Fibroblast of the conjunctiva (primary cell): ENCODE results near the gene ITGB3BP.
A peak's percentile ranks its signal among the peaks of the same experiment; 100 is the strongest.
"Not testable (repeated sequence)": the region's sequence is repeated elsewhere in the genome, so short reads cannot be mapped to it uniquely, and the experiment has no call there.

Experiments
- DNase-seq: peaks from one replicate; pipeline ENCODE4 v3.0.0-alpha.2; 2010; ENCODE audit warnings: low read depth

ITGB3BP gene

DNA sequence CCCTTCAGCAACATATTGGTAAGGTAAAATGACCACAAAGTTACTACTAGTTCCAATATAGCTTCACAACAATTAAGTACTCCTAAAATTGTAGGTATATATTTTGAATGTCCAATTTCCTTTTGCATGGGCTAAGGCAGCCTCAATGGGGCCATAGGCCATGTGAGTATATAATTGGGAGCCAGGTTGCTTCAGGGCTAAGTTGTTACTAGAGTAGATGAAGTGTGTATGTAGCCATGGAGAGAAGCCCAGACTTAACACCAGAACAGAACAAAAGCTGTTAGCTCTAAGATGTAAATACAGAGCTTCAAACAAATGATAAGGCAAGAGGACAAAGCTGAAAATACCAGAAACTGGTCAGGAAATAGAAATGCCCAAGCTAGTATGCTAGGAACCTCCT is 16.2 kb downstream of the ITGB3BP start:
- no peak for DNase-seq

DNA sequence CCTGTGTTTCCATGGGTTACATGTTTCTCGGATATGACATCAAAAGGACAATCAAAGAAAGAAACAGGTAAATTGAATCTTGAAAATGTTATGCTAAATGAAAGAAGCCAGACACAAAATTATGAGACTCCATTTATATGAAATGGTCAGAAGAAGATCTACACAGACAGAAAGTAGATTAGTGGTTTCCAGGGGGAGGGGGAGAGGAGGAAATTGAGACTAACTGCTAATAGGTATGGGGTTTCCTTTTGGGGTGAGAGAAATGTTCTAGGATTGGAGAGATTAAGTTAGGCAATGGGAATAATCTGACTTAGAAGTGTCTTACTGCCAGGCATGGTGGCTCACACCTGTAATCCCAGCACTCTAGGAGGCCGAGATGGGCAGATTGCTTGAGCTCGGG is 21.8 kb downstream of the ITGB3BP start:
- DNase-seq, result no peak

DNA sequence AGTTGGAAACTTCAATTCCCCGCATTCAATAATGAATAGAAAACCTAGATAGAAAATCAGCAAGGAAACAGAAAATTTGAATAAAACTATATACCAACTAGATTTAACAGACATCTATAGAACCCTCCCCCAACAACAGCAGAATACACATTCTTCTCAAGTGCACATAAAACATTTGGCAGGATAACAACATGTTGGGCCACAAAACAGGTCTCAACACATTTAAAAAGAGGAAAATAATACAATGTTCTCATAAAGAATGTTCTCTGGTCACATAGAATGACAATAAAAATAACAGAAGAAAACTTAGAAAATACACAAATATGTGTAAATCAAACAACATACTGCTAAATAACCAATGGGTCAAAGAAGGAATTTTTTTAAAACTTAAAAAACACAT is 24.9 kb downstream of the ITGB3BP start:
- DNase-seq, result no peak

DNA sequence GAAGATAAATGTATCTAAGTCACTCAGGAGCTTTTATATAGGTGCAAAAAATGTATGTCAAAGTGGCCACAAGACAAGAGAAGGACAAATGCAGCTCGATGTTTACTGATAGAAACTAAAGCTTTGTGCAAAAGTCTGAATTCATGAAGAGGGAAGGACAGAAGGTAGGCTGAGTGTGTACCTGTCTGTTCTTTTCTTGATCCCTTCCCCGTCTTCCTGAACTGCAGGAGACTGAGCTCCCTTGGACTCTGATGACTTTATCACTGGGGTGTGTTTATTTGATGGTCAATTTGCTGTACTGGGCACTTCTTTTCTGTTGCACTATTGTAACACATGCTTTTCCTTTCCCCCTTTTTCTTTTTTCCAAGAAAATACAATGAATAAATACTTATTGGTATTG is 25.4 kb downstream of the ITGB3BP start:
- DNase-seq, result no peak

DNA sequence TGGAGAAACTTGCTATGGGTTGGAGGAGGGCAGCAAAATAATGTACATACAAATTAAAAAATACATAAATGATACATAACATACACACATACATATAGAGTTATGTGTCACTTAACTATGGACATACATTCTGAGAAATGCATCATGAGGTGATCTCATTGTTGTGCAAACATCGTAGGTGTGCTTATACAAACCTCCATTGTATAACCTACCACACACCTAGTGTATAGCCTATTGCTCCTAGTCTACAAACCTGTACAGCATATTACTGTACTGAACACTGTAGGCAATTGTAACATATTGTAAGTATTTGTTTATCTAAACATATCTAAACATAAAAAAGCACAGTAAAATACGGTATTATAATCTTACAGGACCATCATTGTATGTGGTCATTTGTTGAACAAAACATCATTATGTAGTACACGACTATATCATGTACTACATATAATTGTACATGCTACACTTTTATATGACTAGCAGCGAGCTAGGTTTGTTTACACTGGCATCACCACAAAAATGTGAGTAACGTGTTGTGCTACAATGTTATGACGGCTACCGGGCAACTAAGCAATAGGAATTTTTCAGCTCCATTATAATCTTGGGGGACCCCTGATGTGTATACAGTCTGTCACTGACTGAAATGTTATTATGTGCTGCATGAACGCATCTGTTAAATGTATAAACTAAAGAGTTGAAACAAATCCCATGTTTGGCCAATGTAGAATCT is 35.5 kb downstream of the ITGB3BP start:
- DNase-seq, result no peak

DNA sequence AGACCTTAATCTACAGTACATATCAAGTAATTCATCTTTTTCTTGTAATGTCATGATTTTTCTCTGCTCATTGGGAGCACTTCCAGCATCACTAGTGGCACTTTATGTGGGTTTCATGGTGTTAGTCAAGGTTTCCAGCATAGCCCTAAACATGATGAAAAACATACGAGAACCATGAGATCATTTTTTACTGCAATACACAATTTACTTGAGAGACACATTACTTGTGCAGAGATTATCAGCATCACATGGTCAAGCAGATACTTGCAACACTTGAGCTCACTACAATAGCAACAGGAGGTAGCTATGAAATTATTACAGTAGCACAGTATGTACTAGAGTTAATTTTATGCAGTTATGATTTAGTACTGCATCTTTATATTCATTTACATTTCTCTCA is 36.4 kb downstream of the ITGB3BP start:
- no peak for DNase-seq

DNA sequence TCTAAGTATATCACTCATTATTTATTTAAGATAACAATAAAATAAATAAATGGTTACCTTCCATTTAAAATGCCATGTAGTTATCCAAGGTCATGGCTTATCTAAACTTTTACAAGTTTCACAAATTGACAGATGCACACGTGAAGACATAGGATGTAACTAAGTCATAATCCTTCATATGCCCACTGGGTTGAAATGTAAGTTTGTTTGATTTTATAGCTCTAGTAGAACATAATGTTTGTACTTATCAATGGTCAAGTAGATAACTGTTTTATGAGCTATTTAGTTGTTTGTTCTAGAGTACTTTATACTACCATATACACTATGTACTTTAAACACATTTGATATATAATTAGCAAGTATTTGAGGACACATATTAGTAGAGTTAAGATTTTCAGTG is 43.0 kb downstream of the ITGB3BP start:
- no peak for DNase-seq

DNA sequence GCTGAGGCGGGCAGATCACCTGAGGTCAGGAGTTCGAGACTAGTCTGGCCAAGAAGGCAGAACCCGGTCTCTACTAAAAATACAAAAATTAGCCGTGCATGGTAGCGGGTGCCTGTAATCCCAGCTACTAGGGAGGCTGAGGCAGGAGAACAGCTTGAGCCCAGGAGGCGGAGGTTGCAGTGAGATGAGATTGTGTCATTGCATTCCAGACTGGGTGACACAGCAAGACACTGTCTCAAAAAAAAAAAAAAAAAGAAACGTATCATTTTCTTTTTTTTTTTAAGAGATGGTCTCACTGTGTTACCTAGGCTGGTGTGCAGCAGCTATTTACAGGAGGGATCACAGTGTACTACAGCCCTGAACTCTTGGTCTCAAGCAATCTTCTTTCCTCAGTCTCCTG is 47.3 kb downstream of the ITGB3BP start:
- no peak for DNase-seq

DNA sequence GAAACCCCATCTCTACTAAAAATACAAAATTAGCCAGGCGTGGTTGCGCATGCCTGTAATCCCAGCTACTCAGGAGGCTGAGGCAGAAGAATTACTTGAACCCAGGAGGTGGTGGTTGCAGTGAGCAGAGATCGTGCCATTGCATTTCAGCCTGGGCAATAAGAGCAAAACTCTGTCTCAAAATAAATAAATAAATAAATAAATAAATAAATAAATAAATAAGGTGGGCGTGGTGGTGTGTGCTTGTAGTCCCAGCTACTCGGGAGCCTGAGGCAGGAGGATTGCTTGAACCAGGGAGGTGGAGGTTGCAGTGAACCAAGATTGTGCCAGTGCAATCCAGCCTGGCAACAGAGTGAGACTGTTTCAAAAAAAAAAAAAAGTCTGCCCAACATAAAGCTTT is 54.3 kb downstream of the ITGB3BP start:
- not testable (repeated sequence) for DNase-seq

DNA sequence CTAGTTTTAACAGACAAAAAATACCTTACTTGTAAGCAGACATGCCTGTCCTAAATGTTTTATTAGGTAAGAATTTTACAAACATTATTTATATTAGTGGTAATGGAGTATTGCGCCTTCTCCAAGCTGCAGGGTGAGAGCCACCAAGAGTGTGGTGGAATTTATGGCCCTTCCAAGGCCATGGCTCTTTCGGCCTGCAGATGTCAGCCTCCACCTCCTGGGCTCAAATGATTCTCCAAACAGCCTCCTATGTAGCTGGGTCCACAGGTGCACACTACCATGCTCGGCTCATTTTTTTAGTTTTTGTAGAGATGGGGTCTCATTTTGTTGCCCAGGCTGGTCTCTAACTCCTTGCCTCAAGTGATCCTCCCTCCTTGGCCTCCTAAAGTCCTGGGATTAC is 56.3 kb downstream of the ITGB3BP start:
- no peak for DNase-seq

DNA sequence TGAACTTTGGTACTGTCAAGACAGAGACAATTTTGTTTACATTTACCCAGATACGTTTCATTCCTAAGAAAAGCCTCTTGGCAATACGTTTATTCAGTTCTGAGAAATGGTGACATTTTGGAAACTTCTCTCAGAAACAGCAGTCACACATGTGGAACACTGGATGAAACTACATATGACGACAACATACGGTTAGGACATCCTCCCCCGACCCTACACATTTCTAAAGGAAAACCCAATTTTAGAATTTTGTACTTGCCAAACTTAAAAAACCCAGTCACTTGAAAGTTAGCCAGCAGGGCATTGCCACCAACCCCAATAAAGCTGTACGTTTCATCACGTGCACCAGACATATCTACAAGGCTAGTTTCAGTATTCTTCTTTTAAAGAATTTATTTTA is 56.8 kb downstream of the ITGB3BP start:
- DNase-seq, result no peak

DNA sequence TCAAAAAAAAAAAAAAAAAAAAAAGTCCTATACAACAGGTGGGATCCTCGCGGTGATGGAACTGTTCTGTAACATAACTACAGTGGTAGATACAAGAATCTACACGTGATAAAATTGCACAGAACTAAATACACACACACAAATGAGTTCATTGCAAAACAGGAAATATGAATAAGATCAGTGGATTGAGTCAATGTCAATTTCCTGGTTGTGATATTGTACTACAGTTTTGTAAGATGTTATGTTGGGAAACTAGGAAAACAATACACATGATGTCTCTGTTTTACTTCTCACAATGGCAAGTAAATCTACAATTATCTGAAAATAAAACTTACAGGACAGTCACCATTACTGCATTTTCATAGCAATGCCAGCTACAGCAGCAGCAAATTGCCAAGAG is 59.8 kb downstream of the ITGB3BP start:
- no peak for DNase-seq

DNA sequence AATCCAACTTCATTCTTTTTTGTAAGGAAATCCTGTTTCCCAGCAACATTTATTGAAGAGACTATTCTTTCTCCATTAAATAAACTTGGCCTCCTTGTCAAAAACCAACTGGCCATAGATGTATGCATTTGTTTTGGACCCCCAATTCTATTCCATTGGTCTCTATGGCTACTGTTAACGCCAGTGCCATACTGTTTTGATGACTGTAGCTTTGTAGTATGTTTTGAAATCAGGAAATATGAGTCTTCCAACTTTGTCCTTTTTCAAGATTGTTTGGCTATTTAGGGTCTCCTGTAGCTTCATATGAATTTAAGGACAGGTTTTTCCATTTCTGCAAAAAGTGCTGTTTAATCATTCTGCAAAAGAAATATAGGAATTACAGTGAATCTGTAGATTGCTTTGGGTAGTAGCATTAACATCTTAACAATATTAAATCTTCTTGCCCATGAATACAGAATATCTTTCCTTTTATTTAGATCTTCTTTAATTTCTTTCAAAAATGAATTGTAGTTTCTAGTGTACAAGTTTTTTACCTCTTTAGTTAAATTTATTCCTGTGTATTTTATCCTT is 61.3 kb downstream of the ITGB3BP start:
- DNase-seq, result no peak

DNA sequence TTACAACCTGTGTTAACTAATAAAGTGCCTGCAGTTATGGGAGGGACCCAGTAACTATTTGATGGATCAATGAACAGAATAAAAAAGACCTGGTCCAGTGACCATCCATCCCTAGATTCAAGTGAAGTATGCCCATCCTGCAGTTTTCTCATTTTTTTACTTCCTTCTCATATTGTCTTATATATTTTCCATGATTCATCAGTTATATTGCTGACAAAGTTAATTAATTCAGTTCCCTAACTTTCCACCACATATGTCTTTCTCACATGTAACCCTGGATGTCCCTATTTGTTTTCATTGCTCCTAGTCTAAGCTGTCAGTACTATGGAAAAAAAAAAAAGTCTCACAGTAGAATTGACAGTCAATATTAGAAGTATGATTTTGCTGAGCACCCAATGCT is 64.3 kb downstream of the ITGB3BP start:
- DNase-seq, result no peak

DNA sequence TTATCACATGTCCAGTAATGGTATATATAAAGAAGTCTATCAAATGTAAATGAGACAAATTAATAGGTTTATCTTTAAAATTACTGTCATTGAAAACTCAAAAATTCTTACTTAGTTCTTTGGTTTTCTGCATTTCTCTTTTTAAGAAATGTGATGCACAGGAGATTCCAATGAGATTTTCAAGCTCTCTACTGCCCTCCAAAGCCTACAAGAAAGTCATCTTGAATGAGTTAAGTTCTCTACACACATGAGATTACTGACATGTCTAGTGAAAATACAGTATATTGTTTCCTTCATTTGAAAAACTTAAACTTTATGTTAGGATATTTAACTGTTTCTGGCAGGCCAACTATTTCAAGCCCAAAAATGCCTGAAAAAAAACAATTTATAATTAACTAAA is 68.8 kb downstream of the ITGB3BP start:
- peak; percentile 33 for DNase-seq

DNA sequence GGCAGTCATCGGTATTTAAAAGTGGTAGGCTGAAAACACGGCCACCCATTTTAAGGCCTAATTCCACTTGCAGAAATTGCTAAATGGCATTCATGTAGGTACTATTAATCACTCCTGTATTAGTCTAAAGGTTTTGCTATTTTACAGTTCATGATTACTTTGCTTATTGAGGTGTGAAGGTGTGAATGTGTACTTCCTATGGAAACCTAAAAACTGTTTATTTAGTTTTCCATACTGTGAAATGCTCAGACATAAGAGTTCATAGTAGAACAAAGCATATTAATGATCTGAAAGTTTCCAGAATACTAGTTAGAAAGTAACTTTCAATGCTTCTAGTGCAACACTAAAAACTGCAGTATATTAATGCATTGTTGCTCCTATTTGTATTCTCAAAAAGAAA is 69.8 kb downstream of the ITGB3BP start:
- DNase-seq, result no peak

DNA sequence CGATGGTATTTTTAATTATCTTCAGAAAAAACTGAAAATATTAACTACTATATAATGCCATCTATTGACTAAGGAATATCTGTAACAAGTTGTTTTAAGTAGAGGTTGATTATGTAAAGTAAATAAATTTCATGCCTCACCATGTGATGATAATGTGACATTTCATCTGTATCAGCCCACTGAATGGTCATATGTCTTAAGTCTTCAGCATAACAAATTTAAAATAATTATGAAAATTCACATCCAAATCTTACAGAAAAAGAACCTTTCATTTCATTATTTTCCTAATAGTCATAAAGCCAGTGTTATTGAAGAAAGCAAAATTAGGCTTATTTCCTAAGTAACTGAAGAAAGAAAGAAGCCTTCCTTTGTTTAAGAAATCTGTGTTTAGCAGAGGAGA is 72.6 kb downstream of the ITGB3BP start:
- DNase-seq, result no peak

DNA sequence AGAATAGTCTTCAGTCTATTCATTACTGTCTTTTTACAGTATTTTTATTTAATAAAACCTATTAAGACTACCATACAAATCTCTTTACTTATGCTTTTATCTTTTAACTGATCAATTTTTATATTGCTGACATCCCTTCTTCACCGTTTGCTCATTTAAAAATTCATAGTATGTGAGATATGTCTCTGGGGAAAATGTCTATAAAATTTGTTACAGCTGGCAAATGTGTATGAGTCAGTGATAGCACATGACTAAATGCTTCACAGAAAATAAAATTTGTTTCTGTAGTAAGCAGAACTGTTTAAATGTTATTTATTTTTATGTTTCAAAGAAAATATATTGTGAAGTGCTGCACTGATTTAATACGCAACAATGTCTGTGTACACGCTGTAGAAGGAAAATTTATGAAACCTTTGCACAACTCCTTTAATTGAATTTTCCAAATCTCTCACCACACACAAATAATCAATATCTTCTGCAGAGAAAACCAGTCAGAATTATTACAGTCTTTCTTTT is 74.2 kb downstream of the ITGB3BP start:
- no peak for DNase-seq

DNA sequence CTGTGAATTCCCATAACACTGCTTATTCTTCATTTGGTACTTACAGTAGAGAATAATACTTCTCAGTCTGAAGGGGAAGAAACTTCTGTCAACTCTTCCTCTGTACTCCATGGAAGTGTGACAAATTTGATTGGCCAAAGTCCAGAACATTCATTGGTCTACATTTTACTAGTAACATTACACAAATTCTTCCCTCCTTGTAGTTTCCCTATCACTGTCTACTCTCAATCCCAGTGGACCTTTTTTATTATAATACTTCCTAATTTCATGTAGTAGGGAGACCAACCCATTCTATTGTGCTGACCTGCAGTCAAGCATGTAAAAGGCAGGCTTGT is 80.9 kb downstream of the ITGB3BP start:
- DNase-seq, result no peak

DNA sequence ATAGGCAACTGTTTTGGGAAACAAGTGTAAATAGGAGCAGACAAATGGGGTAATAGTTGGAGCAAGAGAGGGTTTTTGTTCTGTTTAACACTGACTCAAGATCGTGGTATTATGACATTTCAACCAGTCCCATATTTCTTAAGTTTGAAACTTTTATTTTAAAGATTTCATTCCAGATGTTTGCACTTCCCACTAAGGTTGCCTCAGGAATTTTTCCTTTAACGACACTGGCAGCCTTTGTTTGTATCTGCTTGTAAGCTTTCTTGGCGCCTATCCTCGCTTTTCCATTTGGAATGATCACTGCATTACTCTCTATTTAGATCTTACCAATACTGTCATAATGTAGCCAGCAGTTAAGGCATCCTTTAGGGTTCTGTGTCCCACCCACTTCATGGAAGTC is 87.9 kb downstream of the ITGB3BP start:
- no peak for DNase-seq

DNA sequence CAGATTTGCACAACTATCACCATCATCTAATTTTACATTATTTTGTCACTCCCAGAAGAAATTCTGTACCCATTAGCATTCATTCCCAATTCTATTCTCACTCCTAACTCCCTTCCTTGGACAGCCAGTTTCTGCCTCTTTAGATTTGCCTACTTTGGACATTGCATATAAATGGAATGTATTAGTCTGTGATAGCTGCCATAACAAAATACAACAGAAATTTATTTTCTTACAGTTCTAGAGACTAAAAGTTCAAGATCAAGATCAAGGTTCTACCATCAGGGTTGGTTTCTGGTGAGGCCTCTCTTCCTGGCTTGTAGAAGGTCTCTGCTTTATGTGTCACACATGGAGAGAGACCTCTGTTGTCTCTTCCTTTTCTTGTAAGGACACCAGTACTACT is 93.7 kb downstream of the ITGB3BP start:
- no peak for DNase-seq

DNA sequence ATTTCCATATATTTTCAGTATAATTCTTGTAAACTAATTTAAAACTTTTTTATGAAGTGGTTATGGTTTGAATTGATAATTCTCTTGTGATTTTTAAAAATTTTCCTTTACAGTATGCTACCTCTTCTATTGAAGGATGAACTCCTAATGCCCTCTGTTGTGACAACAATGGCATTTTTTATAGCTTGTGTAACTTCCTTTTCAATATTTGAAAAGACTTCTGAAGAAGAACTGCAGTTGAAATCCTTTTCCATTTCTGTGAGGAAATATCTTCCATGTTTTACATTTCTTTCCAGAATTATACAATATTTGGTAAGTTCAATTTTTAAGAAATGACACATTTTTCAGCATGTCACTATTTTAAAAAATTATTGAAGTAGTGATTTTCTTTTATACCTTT is 94.2 kb downstream of the ITGB3BP start:
- DNase-seq, result no peak

DNA sequence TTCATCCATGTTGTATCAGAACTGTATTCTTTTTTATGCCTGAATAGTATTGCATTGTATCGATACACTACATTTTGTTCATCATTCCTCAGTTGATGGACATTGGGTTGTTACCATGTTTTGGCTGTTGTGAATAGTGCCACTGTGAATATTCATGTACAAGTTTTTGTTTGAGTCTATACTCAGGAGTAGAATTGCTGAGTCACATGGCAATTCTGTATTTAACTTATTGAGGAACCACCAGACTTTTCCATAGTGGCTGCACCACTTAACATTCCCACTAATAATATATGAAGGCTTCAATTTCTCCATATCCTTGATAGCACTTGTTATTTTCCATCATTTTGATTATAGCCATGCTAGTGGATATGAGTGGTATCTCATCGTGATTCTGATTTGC is 99.4 kb downstream of the ITGB3BP start:
- no peak for DNase-seq

DNA sequence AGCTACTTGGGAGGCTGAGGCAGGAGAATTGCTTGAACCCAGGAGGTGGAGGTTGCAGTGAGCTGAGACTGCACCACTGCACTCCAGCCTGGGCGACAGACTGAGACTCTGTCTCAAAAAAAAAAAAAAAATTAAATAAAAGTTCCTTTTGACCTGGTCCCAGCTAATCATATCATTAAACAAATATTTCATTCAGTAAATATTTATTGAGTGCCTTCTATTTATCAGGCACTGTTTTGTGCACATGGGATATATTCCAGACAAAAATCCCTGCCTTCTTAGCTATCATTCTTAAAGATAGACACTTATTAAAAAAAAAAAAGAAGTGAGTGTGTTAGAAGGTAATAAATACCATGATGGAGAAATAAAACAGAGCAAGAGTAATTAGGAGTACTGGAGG is 102.3 kb downstream of the ITGB3BP start:
- DNase-seq, result not testable (repeated sequence)
